ENCODE results near the gene UBE3C.

The UBE3C gene

DNA sequence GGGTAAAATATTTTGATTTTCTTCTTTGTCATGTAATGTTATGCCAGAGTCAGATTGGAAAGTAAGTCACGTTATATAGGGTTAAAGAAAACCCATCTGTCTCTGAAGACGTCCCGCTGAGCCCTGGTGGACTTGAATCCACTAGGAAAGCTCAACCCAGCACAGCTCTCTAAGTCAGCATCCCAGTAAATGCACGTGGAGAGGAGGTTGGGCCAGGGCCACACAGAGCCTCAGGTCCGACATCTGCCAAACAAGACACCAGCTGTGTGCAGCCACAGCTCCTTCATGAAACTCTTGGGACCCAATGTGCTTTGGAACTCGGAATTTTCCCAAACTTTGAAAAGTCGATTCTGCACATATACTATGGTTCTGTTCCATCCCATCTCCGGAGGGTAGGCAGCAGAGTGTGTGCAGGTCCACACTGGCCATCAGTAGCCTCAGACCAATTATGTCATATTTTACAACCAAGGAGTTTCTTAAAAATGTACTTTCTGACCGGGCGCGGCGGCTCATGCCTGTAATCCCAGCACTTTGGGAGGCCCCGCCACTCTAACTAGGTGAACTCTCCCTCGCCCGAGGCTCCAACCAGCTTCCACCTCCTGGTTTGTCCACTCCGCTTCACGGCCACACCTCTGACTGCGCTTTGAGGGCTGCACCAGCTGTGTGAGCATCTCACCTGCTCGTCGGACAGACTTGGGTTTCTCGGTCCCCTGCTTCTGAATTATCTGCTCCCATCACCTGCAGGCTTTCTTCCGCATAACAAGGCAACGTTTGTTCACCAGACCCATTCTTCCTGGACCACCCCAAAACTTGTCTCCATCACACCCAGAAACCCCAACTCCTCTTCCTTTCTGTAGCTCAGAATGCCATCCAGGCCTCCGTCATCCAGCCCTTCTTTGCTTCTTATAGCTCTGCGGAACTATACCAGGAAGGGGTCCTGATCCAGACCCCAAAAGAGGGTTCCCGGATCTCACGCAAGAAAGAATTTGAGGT lies 168.4 kb downstream of the UBE3C start:
- no peaks in the 10 kb centered on the region for H3K36me3 ChIP-seq (ENCODE audit: insufficient read depth, low read depth, low read length)
- no peak overlapping the region for H3K9ac ChIP-seq (ENCODE audit: low read depth, low read length)
- H3K4me3 ChIP-seq (ENCODE audit: low read length): no peak overlapping the region
- H3K27ac ChIP-seq (ENCODE audit: low read length): no peak overlapping the region
- no peaks in the 10 kb centered on the region for H3K27me3 ChIP-seq (ENCODE audit: insufficient read depth, low read length)
- H3K9me3 ChIP-seq (ENCODE audit: insufficient read depth, low read depth, low read length): no peaks in the 10 kb centered on the region
- peaks cover 27% of the 10 kb centered on the region for H3K4me1 ChIP-seq (ENCODE audit: insufficient read depth, low read length)

DNA sequence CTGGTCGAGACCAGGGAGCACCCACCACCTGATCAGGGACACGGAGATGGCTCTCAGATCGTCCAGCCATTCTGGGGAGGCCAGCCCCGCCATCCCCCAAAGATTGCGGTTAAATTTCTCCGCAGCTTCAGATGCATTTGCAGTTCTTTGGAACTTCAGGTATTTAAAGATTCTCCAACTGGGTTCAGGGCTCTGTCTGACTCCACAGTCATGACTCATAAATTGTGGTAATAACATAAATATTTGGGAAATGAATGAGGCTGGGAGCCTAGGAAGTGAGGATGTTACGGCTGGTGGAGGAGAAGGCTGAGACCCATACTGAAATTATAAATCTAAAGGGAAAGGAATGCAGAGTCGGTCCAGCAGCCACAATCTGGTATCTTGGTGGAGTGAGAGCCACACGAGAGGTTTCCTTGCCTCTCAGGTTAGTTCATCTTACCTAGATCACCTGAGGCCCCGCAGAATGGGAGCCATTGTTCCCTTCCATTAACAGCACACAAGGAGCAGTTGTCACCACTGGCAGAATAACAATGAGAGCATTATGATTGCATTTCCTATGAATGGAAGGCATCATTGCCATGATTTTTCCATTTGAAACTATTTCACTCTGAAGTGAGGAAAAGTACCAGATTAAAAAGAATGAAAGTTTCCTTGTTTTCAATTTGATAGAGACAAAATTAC lies 171.4 kb downstream of the UBE3C start:
- Histone ChIP-seq H3K36me3 (ENCODE audit: insufficient read depth, low read depth, low read length) (no peaks in the 10 kb centered on the region), H3K27ac (ENCODE audit: low read length) (peak overlapping the region; percentile 99), H3K9ac (ENCODE audit: low read depth, low read length) (peak overlapping the region; percentile 73), H3K9me3 (ENCODE audit: insufficient read depth, low read depth, low read length) (no peaks in the 10 kb centered on the region), H3K4me3 (ENCODE audit: low read length) (peak overlapping the region; percentile 42), H3K4me1 (ENCODE audit: insufficient read depth, low read length) (peaks cover 27% of the 10 kb centered on the region), H3K27me3 (ENCODE audit: insufficient read depth, low read length) (no peaks in the 10 kb centered on the region)

DNA sequence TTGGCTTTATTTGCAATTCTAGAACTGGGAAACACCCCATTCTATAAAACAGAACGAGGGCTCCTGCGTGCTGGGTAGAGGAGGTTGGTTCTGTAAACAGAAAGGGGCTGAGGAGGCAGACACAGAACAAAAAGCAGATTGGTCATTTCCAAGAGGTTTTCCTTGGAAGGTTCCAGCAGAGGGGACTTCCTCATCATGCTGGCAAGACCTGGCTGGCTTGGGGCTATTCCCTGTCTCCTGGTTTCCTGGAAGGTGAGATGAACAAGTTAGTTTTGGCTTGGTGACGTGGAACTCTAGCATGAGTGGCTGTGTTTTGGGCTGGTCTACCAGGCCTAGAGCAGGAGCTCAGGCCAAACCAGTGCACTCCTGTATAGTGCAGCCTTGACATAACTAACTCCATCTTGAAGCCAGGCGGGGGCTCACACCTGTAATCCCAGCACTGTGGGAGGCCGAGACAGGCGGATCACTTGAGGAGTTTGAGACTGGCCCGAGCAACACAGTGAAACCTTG lies 172.0 kb downstream of the UBE3C start:
- no peaks in the 10 kb centered on the region for H3K36me3 ChIP-seq (ENCODE audit: insufficient read depth, low read depth, low read length)
- no peaks in the 10 kb centered on the region for H3K27me3 ChIP-seq (ENCODE audit: insufficient read depth, low read length)
- peak overlapping the region; percentile 99 for H3K27ac ChIP-seq (ENCODE audit: low read length)
- peaks cover 27% of the 10 kb centered on the region for H3K4me1 ChIP-seq (ENCODE audit: insufficient read depth, low read length)
- H3K4me3 ChIP-seq (ENCODE audit: low read length): peak overlapping the region; percentile 17; the same call in 1 of the 2 replicates
- H3K9me3 ChIP-seq (ENCODE audit: insufficient read depth, low read depth, low read length): no peaks in the 10 kb centered on the region
- H3K9ac ChIP-seq (ENCODE audit: low read depth, low read length): peak overlapping the region; percentile 73

DNA sequence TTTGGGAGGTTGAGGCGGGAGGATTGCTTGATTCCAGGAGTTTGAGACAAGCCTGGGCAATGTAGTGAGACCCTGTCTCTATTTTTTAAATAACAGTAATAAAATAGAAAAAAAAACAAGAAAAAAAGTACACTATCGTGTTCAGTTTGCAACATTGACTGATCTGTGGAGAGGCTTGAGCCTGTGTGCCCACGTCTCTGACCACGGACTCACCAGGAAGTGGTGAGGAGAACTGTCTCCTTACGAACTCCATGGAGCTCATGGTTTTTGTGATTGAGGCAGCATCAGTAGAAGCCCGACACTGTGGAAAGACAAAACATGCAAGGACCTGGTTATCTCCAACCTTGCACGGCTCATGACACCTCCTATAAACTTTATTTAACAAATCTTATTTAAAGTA lies 174.2 kb downstream of the UBE3C start:
- Histone ChIP-seq H3K27me3 (ENCODE audit: insufficient read depth, low read length) (no peaks in the 10 kb centered on the region), H3K9ac (ENCODE audit: low read depth, low read length) (no peak overlapping the region), H3K27ac (ENCODE audit: low read length) (no peak overlapping the region), H3K9me3 (ENCODE audit: insufficient read depth, low read depth, low read length) (no peaks in the 10 kb centered on the region), H3K4me1 (ENCODE audit: insufficient read depth, low read length) (peaks cover 18% of the 10 kb centered on the region), H3K4me3 (ENCODE audit: low read length) (no peak overlapping the region), H3K36me3 (ENCODE audit: insufficient read depth, low read depth, low read length) (no peaks in the 10 kb centered on the region)

DNA sequence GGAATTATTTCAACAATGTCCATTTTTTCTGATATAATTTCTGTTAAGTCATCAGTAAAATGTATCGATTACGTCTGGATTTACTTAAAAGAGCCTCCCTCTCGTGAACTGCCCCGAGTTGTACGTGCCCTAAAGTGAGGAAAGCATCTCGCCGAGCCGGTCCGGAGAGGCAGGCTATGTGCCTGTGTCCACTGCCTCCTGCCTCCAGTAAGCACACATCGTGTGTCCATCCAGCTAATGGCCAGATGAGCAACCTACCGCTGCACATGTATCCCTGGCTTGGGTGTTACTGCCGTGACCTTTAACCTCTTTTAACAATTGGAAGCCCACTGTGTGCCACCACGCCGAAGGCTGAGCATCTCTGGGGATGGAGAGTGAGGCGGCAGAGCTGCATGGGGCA lies 174.9 kb downstream of the UBE3C start:
- Histone ChIP-seq H3K9ac (ENCODE audit: low read depth, low read length) (no peak overlapping the region), H3K27me3 (ENCODE audit: insufficient read depth, low read length) (no peaks in the 10 kb centered on the region), H3K4me3 (ENCODE audit: low read length) (no peak overlapping the region), H3K9me3 (ENCODE audit: insufficient read depth, low read depth, low read length) (no peaks in the 10 kb centered on the region), H3K36me3 (ENCODE audit: insufficient read depth, low read depth, low read length) (no peaks in the 10 kb centered on the region), H3K4me1 (ENCODE audit: insufficient read depth, low read length) (peaks cover 18% of the 10 kb centered on the region), H3K27ac (ENCODE audit: low read length) (no peak overlapping the region)

DNA sequence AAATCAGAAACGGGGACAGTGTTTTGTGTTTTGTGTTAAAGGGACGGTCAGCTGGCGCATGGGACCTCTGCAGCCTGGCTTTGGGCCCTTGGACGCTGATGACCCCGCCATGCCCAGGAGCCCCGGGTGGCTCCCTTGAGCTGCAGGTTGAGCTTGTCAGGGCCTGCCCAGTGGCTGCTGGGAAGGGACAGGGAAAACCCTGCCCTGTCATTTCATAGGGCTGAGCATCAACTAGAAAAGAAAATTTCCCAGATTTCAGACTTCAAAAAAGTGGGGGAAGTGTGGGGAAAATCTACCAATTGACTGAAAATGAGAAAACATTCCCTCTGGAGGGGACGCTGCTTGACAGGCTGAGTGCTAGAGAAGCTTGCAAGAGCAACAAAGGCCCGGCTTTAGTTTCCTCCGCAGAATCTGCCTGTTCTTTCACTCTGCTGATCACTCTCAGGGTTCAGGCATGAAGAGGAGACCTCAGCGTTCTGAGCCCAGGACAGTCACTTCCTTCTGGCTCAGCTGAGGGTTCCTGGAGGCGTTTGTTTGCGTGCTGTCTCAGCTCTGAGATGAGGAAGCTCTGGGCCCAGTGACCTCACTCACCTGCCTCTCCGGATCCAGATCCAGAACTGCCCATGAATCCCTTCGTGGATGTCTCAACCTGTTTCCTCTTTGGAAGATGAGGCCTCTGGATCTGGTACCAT lies 179.4 kb downstream of the UBE3C start:
- Histone ChIP-seq H3K27ac (ENCODE audit: low read length) (no peak overlapping the region), H3K36me3 (ENCODE audit: insufficient read depth, low read depth, low read length) (no peaks in the 10 kb centered on the region), H3K27me3 (ENCODE audit: insufficient read depth, low read length) (no peaks in the 10 kb centered on the region), H3K9me3 (ENCODE audit: insufficient read depth, low read depth, low read length) (no peaks in the 10 kb centered on the region), H3K4me1 (ENCODE audit: insufficient read depth, low read length) (no peaks in the 10 kb centered on the region), H3K9ac (ENCODE audit: low read depth, low read length) (no peak overlapping the region), H3K4me3 (ENCODE audit: low read length) (no peak overlapping the region)

Measured in iPS-20b (cell line).